Measurements from ENCODE around the gene RIMBP2.

RIMBP2 gene

DNA sequence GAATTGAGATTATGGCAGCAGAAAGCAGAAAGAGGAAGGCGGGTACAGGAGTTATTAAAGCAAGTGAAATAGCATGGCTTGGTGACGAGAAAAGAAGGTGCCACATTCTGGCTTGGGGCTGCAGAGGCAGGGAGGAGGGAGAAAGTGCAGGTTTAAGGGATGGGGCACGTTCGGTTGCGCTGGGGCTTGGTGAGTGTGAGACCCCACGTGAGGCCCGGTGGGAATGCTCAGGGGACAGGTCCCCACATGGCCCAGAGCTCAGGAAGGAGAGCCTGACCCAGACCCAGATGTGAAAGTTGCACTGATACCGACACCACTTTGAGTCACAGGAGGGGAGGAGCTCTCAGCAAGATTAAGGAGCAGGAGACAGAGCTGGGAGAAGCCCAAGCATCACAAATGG lies 191.3 kb downstream of the RIMBP2 start (continued):
- TF ChIP-seq ZBTB8A (tag by site-specific recombination; IDR thresholded peaks at IDR 0.05) (no peak), KLF8 (tag by site-specific recombination; IDR thresholded peaks at IDR 0.05) (no peak)

DNA sequence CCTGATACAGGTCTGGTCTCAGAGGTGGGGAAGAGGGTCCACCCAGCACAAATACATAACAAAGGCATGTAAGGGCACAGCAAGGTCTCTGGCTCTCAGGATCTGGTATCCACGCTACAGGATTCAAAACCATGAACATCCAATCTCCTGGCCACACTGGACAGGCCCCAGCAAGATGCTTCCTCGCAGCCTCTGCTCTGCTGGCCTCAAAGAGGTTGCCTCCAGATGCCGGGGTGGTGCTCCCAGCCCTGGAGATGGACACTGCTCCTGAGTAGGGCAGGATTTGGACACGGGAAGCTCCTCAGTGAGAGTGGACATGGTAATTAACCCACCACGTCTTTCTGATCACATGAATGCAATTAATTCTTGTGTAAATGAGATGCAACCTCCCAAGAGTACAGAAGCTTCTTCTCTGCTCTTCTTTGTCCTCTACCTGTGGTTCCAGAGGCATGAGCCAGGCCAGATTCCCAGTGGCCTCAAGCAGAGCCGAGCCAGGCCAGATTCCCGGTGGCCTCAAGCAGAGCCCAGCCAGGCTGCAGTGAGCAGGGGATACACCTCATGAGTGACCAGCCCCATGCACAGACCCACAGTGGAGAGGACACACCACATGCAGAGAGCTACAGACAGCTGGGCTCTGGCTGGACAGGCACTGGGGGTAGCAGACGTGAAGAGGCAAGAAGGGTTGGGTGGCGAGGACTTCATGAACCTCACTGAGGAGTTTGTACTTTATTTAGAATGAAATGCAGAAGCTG lies 192.1 kb downstream of the RIMBP2 start:
- no peak overlapping the region for H3K4me3 ChIP-seq (ENCODE audit: low read depth, low read length)
- TF ChIP-seq ZNF561 (tag by site-specific recombination; IDR thresholded peaks at IDR 0.05; ENCODE audit: borderline replicate concordance), result no peak
- no peak for TF ChIP-seq GFI1B (tag by site-specific recombination; IDR thresholded peaks at IDR 0.05)
- TF ChIP-seq ZNF266 (tag by site-specific recombination; IDR thresholded peaks at IDR 0.05; ENCODE audit: low read depth), result no peak
- TF ChIP-seq, protein P1, sequence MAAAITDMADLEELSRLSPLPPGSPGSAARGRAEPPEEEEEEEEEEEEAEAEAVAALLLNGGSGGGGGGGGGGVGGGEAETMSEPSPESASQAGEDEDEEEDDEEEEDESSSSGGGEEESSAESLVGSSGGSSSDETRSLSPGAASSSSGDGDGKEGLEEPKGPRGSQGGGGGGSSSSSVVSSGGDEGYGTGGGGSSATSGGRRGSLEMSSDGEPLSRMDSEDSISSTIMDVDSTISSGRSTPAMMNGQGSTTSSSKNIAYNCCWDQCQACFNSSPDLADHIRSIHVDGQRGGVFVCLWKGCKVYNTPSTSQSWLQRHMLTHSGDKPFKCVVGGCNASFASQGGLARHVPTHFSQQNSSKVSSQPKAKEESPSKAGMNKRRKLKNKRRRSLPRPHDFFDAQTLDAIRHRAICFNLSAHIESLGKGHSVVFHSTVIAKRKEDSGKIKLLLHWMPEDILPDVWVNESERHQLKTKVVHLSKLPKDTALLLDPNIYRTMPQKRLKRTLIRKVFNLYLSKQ (tag by site-specific recombination; IDR thresholded peaks at IDR 0.05; ENCODE audit: borderline replicate concordance), result no peak
- TF ChIP-seq ZFP3 (tag by site-specific recombination; IDR thresholded peaks at IDR 0.05; ENCODE audit: low read depth), result no peak
- no peak for TF ChIP-seq ZNF223 (tag by site-specific recombination; IDR thresholded peaks at IDR 0.05)
- TF ChIP-seq, protein P2, sequence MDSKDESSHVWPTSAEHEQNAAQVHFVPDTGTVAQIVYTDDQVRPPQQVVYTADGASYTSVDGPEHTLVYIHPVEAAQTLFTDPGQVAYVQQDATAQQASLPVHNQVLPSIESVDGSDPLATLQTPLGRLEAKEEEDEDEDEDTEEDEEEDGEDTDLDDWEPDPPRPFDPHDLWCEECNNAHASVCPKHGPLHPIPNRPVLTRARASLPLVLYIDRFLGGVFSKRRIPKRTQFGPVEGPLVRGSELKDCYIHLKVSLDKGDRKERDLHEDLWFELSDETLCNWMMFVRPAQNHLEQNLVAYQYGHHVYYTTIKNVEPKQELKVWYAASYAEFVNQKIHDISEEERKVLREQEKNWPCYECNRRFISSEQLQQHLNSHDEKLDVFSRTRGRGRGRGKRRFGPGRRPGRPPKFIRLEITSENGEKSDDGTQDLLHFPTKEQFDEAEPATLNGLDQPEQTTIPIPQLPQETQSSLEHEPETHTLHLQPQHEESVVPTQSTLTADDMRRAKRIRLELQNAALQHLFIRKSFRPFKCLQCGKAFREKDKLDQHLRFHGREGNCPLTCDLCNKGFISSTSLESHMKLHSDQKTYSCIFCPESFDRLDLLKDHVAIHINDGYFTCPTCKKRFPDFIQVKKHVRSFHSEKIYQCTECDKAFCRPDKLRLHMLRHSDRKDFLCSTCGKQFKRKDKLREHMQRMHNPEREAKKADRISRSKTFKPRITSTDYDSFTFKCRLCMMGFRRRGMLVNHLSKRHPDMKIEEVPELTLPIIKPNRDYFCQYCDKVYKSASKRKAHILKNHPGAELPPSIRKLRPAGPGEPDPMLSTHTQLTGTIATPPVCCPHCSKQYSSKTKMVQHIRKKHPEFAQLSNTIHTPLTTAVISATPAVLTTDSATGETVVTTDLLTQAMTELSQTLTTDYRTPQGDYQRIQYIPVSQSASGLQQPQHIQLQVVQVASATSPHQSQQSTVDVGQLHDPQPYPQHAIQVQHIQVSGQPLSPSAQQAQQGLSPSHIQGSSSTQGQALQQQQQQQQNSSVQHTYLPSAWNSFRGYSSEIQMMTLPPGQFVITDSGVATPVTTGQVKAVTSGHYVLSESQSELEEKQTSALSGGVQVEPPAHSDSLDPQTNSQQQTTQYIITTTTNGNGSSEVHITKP (tag by site-specific recombination; IDR thresholded peaks at IDR 0.05), result no peak
- no peak for TF ChIP-seq ZBTB48 (tag by site-specific recombination; IDR thresholded peaks at IDR 0.05)
- TF ChIP-seq ZNF174 (tag by site-specific recombination; IDR thresholded peaks at IDR 0.05), result no peak
- no peak for TF ChIP-seq WT1 (tag by site-specific recombination; IDR thresholded peaks at IDR 0.05)
- no peak for TF ChIP-seq ZNF548 (tag by site-specific recombination; IDR thresholded peaks at IDR 0.05)
- TF ChIP-seq IKZF3 (tag by site-specific recombination; IDR thresholded peaks at IDR 0.05), result no peak
- TF ChIP-seq, protein P3, sequence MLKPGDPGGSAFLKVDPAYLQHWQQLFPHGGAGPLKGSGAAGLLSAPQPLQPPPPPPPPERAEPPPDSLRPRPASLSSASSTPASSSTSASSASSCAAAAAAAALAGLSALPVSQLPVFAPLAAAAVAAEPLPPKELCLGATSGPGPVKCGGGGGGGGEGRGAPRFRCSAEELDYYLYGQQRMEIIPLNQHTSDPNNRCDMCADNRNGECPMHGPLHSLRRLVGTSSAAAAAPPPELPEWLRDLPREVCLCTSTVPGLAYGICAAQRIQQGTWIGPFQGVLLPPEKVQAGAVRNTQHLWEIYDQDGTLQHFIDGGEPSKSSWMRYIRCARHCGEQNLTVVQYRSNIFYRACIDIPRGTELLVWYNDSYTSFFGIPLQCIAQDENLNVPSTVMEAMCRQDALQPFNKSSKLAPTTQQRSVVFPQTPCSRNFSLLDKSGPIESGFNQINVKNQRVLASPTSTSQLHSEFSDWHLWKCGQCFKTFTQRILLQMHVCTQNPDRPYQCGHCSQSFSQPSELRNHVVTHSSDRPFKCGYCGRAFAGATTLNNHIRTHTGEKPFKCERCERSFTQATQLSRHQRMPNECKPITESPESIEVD (tag by site-specific recombination; IDR thresholded peaks at IDR 0.05), result no peak
- TF ChIP-seq ZNF514 (tag by site-specific recombination; IDR thresholded peaks at IDR 0.05), result no peak
- TF ChIP-seq KLF9 (tag by site-specific recombination; IDR thresholded peaks at IDR 0.05; ENCODE audit: low read depth), result no peak
- ChIA-PET CTCF (no interaction called here), POLR2A (no interaction called here)
- no peaks in the 10 kb centered on the region for H3K36me3 ChIP-seq (ENCODE audit: control insufficient read depth in 2 of 2, insufficient read depth in 1 of 2, low read length in 2 of 2)
- no peak overlapping the region for H3K27ac ChIP-seq (ENCODE audit: extremely low read depth, low read depth, low read length)
- H3K4me1 ChIP-seq (ENCODE audit: control insufficient read depth, insufficient read depth, low read length), result no peaks in the 10 kb centered on the region
- no peaks in the 10 kb centered on the region for H3K9me3 ChIP-seq (ENCODE audit: control insufficient read depth, insufficient read depth, low read depth, low read length)

DNA sequence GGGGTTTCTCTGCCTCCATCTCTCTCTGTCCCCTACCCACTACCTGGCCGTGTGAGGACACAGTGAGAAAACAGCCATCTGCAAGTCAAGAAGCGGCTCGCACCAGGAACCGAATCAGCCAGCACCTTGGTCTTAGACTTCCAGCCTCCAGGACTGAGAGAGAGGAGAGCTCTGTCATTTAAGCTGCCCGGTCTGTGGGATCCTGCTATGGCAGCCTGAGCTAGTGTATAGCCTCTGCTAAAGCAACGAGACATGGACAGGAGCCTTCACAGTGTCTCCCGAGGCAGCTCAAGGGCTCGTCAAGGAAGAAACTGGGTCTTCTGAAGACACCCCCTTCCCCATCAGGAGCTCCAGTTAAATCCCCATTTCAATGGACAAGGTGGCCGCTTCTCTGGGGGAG lies 192.9 kb downstream of the RIMBP2 start:
- no peak overlapping the region for H3K4me3 ChIP-seq (ENCODE audit: low read depth, low read length)
- no peaks in the 10 kb centered on the region for H3K36me3 ChIP-seq (ENCODE audit: control insufficient read depth in 2 of 2, insufficient read depth in 1 of 2, low read length in 2 of 2)
- no peaks in the 10 kb centered on the region for H3K9me3 ChIP-seq (ENCODE audit: control insufficient read depth, insufficient read depth, low read depth, low read length)
- no peak overlapping the region for H3K27ac ChIP-seq (ENCODE audit: extremely low read depth, low read depth, low read length)
- ChIA-PET POLR2A (no interaction called here), CTCF (no interaction called here)
- H3K4me1 ChIP-seq (ENCODE audit: control insufficient read depth, insufficient read depth, low read length), result no peaks in the 10 kb centered on the region
- TF ChIP-seq ZNF776 (tag by site-specific recombination; IDR thresholded peaks at IDR 0.05; ENCODE audit: borderline replicate concordance) (no peak), ZNF311 (tag by site-specific recombination; IDR thresholded peaks at IDR 0.05; ENCODE audit: borderline replicate concordance) (no peak), ZBTB1 (tag by site-specific recombination; IDR thresholded peaks at IDR 0.05) (no peak), ZNF248 (tag by site-specific recombination; IDR thresholded peaks at IDR 0.05) (no peak), ZNF341 (tag by site-specific recombination; IDR thresholded peaks at IDR 0.05; ENCODE audit: low read depth) (no peak), ZNF658 (tag by site-specific recombination; IDR thresholded peaks at IDR 0.05) (no peak), ZNF561 (tag by site-specific recombination; IDR thresholded peaks at IDR 0.05; ENCODE audit: borderline replicate concordance) (no peak), SALL2 (tag by site-specific recombination; IDR thresholded peaks at IDR 0.05; ENCODE audit: borderline replicate concordance) (no peak), ZNF768 (tag by site-specific recombination; IDR thresholded peaks at IDR 0.05) (no peak), ZBTB21 (tag by site-specific recombination; IDR thresholded peaks at IDR 0.05) (no peak)
- TF ChIP-seq, protein P4, sequence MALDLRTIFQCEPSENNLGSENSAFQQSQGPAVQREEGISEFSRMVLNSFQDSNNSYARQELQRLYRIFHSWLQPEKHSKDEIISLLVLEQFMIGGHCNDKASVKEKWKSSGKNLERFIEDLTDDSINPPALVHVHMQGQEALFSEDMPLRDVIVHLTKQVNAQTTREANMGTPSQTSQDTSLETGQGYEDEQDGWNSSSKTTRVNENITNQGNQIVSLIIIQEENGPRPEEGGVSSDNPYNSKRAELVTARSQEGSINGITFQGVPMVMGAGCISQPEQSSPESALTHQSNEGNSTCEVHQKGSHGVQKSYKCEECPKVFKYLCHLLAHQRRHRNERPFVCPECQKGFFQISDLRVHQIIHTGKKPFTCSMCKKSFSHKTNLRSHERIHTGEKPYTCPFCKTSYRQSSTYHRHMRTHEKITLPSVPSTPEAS (tag by site-specific recombination; IDR thresholded peaks at IDR 0.05), result no peak

Measured in HEK293 (cell line).